ENCODE results near the gene CSNK2A1. TPM values are rescaled to one million over a fixed set of nuclear protein-coding genes. Genes with fewer than 3 reads are reported as not detected.

The CSNK2A1 gene
- total RNA-seq, 2 donors from 2014 or later: 86.4 to 110 TPM

- intact Hi-C loops (cut with DNase I): loop anchor here in 1 of 2 donors (10.0 kb wide), 1 partner anchor 156 kb away; no protein-coding TSS in a partner anchor
- DNase-seq (no peak), ATAC-seq (no peak)
These were observed 25.3 kb upstream of the CSNK2A1 start for GRCh38 chr20:568673-569415.

GRCh38 chr20:568097-568652, 24.6 kb upstream of the CSNK2A1 start:
- ATAC-seq (peak; percentile 75 to 76), DNase-seq (peak; percentile 43)
- intact Hi-C loops (cut with DNase I): loop anchor here in 1 of 2 donors (10.0 kb wide), 1 partner anchor 157 kb away; no protein-coding TSS in a partner anchor

DNA sequence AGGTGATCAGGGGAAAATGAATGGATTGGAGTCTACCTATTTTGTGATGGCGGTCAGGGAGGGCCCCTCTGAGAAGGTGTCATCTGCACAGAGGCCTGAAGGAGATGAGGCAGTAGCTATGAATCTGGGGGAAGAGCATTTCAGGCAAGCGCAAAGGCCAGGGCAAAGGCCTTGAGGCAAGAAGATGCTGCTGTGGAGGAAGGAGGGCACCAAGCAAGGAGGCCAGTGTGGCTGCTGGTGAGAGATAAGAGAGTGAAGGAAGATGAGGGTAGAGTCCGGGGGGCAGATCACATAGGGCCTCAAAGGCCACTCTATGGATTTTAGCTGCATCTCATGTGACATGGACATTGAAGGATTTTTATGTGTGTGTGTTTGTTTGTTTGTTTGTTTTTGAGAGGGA, 20.6 kb upstream of the CSNK2A1 start:
- intact Hi-C loops (cut with DNase I): loop anchor here in 1 of 2 donors (5.0 to 10.0 kb wide), 2 partner anchors 83 to 161 kb away; no protein-coding TSS in a partner anchor
- ATAC-seq: no peak
- no peak for DNase-seq

- DNase-seq (no peak), ATAC-seq (no peak)
- intact Hi-C loops (cut with DNase I): loop anchor here (2.0 to 10.0 kb wide), 4 partner anchors 82 to 166 kb away; no protein-coding TSS in a partner anchor
These were observed 19.6 kb upstream of the CSNK2A1 start for GRCh38 chr20:563187-563586.

- DNase-seq (no peak), ATAC-seq (no peak)
- intact Hi-C loops (cut with DNase I): loop anchor here (2.0 to 10.0 kb wide), 4 partner anchors 82 to 166 kb away; no protein-coding TSS in a partner anchor
These were observed 18.8 kb upstream of the CSNK2A1 start for GRCh38 chr20:562232-562897.

- intact Hi-C loops (cut with DNase I): loop anchor here (2.0 to 10.0 kb wide), 4 partner anchors 83 to 167 kb away; no protein-coding TSS in a partner anchor
- ATAC-seq: peak; percentile 87 to 91
- DNase-seq: peak; percentile 52
These were observed 18.0 kb upstream of the CSNK2A1 start for GRCh38 chr20:561437-562231.

- ATAC-seq (no peak), DNase-seq (no peak)
- intact Hi-C loops (cut with DNase I): loop anchor here in 1 of 2 donors (5.0 to 10.0 kb wide), 2 partner anchors 87 to 164 kb away; no protein-coding TSS in a partner anchor
These were observed 17.1 kb upstream of the CSNK2A1 start for GRCh38 chr20:560680-561079.

GRCh38 chr20:558117-558516, 14.5 kb upstream of the CSNK2A1 start:
- no peak for DNase-seq

DNA sequence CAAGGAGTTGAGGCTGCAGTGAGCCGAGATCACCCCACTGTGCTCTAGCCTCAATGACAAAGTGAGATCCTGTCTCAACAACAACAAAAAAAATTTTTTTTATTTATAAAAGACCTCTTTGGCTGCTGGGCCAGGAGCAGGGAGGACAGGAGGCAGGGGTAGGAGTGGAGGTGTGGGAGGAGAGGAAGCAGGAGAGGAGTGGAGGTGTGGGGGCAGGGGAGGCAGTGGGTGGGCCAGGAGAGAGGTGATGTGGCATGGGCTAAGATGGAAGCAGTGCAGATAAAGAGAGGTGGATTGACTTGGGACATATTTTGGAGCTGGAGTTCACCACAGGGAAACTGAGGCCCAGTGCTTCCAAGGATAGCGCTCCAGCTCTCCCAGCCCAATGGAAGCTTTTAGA, 13.4 kb upstream of the CSNK2A1 start:
- no peak for ATAC-seq
- no peak for DNase-seq
- intact Hi-C loops (cut with DNase I): no loop called here

More at GRCh38 chr20:558117-558516, 14.5 kb upstream of the CSNK2A1 start:
- intact Hi-C loops (cut with DNase I): no loop called here
- ATAC-seq: no peak

GRCh38 chr20:555976-556385, 12.4 kb upstream of the CSNK2A1 start:
- intact Hi-C loops (cut with DNase I): no loop called here
- ATAC-seq (peak; percentile 94 to 97), DNase-seq (peak; percentile 55)

DNA sequence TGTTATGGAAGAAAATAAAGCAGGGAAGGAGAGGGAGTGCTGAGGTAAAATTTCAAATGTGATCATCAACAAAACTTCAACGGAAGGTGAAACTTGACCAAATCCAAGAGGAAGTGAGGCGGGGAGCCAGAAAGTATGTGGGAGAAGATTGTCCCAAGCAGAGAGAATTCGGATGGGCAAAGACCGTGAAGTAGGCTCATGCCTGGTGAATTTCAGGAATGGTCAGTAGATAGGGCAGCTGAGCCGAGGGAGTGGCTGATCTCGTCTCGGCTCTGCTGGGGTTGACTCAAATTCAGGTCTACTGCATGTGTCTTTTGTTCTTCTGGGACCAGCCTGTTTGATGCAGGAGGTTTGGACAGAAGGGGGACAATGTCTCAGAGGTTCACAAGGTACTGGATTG, 7.0 kb upstream of the CSNK2A1 start:
- intact Hi-C loops (cut with DNase I): no loop called here
- DNase-seq (no peak), ATAC-seq (no peak)

GRCh38 chr20:549722-550496, 6.3 kb upstream of the CSNK2A1 start:
- intact Hi-C loops (cut with DNase I): no loop called here
- DNase-seq (no peak), ATAC-seq (no peak)

- no peak for ATAC-seq
- DNase-seq: no peak
- intact Hi-C loops (cut with DNase I): no loop called here
These were observed 5.3 kb upstream of the CSNK2A1 start for GRCh38 chr20:548906-549305.

DNA sequence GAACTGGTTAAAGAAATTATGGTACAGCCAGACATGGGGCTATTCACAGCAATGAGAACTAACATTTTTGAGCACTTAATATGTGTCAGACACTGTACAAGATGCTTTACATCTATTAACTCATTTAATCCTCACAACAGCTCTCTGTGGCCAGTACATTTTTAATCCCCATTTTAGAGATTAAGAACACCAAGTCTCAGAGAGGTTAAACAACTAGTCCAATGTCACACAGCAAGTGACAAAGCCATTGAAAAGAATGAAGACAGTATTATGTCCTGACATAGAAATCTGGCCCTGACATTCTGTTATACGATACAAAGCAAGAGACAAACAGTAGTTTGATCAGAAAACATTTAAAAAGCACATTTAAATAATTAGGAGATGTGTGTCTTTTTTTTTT, 3.8 kb upstream of the CSNK2A1 start:
- DNase-seq (no peak), ATAC-seq (no peak)
- intact Hi-C loops (cut with DNase I): no loop called here

DNA sequence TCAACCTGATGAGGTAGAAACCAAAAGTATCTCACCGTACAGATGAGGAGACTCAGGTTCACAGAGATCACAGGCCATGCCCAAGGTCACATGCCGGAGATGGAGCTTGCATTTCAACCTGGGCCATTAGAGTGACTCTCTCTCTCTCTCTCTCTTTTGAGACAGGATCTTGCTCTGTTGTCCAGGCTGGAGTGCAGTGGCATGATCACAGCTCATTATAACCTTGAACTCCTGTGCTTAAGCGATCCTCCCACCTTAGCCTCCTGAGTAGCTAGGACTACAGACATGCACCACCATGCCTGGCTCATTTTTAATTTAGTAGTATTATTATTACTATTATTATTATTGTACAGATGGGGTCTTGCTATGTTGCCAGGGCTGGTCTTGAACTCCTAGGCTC, 2.8 kb upstream of the CSNK2A1 start:
- ATAC-seq (no peak), DNase-seq (no peak)
- intact Hi-C loops (cut with DNase I): no loop called here

DNA sequence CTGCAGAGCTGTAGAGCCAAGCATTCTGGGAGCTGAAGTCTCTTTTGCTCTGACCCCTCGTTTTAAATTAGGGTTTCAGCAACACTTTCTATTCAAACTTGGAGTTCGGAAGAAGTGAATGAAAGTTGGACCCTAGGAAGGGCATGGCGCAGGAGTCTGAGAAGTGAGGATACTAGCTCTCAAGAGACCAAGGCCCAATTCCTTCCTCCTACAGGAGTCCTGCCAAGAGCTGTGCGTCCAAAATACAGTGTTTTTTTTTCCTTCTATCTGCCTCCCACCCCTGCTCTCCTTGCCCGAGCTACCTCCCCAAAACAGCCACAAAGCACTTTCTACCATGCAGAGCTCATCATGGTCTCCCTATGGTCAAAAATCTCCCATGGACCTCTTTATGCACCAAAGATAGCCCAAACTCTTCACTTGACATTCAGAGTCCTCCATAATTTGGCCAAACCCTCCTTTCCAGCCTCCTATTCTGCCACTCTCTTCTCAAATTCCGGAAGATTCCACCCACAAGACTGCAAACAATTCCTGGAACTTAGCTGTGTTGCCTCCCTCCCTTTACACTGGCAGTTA, 649 bp upstream of the CSNK2A1 start:
- peak in 1 of 2 donors; percentile 1 for ATAC-seq
- DNase-seq: no peak
- intact Hi-C loops (cut with DNase I): no loop called here

- DNase-seq (peak; percentile 28), ATAC-seq (peak; percentile 8 to 29)
- intact Hi-C loops (cut with DNase I): no loop called here
These were observed 717 bp downstream of the CSNK2A1 start for GRCh38 chr20:542777-543368.

All from left cardiac atrium (tissue), 4 donors.